Activated T-cell treated with anti-CD3 and anti-CD28 coated beads for 24 hours (primary cell): ENCODE measurements around the gene CCDC59.
A peak's percentile ranks its signal among the peaks of the same experiment; 100 is the strongest.
"Not testable (repeated sequence)": the region's sequence is repeated elsewhere in the genome, so short reads cannot be mapped to it uniquely, and the experiment has no call there.

Source experiments
- DNase-seq: peaks from one replicate; pipeline ENCODE4 v3.0.0-alpha.2; 2020; ENCODE audit warnings: low read depth

The CCDC59 gene

DNA sequence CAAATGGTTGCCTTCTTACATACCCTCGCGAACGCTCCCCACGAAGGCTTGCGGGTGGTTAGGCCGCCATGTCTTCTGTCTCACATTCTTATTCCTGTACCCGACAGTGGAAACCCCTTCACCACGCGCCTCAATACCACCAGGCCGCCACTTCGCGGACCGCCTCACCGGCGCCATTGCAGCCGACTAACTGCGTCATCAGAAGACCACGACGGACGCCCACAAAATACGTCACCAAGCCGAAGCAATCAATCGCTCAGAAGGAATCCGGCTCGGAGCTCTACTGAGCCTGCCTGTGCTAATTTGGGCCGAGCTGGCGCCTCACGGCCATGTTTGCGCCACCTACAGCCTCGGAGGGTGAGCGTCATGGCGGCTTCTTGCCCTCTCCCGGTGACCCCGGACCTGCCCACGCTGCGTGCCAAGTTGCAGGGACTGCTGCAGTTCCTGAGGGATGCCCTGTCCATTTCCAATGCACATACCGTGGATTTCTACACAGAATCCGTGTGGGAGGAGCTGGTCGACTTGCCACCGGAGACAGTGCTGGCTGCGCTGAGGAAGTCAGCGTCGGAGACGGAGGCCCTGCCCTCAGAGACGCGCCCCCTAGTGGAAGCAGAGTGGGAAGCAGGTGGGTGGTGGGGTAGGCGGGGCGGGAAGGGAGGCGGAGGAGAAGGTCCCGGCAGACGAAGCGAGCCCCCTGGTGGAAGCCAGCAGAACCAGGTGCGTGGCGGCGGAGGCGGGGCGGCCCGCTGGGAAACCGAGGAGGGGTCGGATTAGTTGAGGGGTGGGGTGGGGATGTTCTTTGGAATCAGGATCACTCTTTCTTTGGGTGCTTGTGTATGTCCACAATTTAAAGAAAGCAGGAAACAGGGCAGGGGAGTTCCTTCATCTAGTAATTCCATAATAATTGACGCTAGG is at the start of gene CCDC59, which contains the start of gene METTL25:
Gene CCDC59, minus strand, starts transcription at position 188 of the 915 bp plus-strand sequence. Its CDS starts 11 bp downstream, at position 177.
Gene METTL25, plus strand, starts transcription at position 330 of the 915 bp plus-strand sequence. Its CDS starts 37 bp downstream, at position 367.
- DNase-seq, result peak; percentile 99

DNA sequence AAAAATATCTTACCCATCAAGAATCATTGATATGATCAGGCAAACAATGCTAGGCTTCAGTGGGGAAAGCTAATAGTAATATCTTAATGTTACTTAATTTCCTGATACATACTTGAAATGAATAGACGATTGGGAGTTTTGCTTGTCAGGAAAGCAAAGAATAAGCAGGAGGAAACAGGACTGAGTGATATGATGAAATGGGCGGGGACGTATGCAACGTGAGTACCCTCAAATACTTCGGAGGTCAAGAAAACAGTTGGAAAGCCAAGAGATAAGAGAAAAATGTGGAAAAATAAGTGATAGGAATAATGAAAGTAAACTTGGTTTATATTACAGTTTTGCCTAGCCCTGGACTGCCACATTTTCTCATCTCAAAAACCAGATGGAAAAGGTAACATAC is 49.3 kb upstream of the CCDC59 start:
- DNase-seq, result no peak

- no peak for DNase-seq
Observed at GRCh38 chr12:82406651-82407050, 48.5 kb upstream of the CCDC59 start.

- DNase-seq, result no peak
Observed at GRCh38 chr12:82400819-82401218, 42.6 kb upstream of the CCDC59 start.

GRCh38 chr12:82398879-82399278 is 40.7 kb upstream of the CCDC59 start:
- DNase-seq, result no peak

DNA sequence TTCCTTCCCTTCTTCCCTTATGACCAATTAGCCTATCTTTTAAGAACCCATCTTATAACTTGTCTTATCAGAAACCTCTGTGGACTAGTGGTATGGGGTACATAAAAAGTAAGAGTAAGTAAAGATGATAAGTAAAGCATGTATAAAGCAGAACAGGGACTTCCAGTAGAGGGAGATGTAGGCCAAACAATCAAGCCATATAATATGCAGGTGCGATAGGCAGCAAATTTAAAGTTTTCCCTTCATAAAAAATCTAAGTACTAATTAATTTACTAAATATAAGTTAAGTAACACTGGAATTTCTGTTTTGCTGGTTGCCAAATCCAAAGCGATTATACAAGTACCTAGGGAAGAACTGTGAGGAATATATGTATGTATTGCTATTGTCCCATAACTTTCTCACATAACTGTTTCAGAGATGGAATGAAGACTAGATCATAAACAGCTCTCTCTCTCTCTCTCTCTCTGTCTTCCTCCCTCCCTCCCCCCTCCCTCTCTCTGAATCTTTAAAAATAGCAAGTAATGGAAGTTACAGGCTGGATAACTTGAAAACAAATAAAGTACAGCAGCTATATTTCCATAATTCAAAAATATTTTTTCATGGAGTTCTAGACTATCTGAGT is 25.9 kb upstream of the CCDC59 start:
- DNase-seq, result no peak

- no peak for DNase-seq
Observed at GRCh38 chr12:82378997-82379396, 20.8 kb upstream of the CCDC59 start.

- DNase-seq, result no peak
Observed at GRCh38 chr12:82375201-82375600, 17.0 kb upstream of the CCDC59 start.

GRCh38 chr12:82366197-82366596 is 8.0 kb upstream of the CCDC59 start:
- DNase-seq, result no peak

DNA sequence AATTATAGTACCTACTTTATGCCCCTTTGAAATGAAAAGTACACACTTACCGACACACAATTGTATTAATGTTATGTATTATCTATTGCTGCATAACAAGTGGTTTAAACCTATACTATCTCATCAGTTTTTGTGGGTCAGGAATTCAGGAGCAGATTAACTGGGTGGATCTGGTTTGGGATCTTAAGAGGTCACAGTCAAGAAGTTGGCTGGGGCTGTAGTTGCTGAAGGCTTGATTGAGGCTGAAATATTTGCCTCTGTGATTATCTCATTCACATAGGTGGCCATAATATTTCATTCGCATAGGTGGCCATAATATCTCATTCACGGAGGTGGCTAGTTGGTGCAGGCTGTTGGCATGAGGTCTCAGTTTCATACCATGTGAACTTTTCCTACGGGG is 5.8 kb upstream of the CCDC59 start:
- no peak for DNase-seq

DNA sequence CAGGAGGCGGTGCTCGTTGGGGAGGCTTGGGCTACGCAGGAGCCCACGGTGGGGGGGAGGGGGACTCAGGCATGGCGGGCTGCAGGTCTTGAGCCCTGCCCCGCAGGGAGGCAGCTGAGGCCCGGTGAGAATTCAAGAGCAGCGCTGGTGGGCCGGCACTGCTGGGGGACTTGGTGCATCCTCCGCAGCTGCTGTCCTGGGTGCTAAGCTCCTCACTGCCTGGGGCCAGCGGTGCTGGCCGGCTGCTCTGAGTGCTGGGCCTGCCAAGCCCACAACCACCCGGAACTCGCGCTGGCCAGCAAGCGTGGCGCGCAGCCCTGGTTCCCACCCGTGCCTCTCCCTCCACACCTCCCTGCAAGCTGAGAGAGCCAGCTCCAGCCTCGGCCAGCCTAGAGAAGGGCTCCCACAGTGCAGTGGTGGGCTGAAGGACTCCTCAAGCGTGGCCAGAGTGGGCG is 3.3 kb upstream of the CCDC59 start:
- no peak for DNase-seq

DNA sequence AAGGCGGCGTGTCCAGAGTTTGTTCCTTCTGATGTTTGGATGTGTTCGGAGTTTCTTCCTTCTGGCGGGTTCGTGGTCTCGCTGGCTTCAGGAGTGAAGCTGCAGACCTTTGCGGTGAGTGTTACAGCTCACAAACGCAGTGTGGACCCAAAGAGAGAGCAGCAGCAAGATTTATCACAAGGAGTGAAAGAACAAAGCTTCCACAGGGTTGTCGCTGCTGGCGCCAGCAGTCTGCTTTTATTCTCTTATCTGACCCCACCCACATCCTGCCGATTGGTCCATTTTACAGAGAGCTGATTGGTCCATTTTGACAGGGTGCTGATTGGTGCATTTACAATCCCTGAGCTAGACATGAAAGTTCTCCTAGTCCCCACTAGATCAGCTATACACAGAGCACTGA is 2.6 kb upstream of the CCDC59 start:
- DNase-seq, result not testable (repeated sequence)

DNA sequence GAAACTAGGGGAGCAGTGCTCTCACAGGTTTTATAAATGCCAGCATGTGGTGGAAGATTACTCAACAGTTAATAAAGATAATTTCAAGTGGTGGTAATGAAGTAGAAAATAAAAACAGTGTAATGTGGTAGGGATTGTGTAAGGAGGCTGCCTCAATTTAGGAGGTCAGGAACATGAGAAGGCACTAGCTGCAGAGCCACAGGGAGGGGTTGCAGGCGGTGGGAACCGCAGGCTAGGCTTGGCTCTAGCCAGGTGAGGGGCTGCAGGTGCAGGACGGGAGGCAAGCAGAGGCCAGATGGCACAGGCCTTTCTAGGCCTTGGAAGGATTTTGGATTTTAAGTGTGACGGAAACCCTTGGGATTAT is 910 bp upstream of the CCDC59 start:
- no peak for DNase-seq

DNA sequence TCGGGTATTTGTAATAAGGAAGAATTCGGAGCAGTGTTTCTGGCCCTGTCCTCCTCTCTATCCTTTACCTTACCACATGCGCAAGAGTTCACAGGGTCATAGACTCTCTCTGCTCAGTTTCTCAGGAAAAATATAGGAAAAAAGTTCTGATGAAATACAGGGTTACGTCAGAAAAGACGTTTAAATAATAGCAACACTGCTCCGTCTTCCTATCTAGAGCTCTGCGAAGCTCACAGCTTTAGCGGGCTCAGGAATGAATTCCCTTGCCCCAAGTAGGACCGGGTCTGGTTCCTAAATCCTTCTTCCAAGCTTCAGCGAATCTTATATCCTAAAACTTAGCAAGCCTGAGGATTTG is 365 bp downstream of the CCDC59 start:
- no peak for DNase-seq

DNA sequence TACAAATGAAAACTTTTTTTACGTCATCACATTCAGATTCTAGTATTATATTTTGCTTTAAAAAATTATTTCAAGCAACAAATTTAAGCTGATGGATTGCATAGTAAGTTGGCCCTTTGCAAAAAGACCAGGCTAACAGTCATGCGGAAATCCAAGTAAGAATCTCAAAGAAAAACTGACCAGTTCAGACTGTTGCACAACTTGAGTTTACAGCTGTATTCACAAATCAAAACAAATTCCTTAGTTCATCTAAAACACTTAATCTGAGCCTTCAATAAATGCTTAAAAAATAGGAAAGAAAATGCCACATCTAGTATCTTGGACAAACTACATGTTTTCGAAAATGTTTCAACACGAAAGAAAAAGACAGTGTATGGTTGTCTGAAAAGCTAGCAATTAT is 847 bp downstream of the CCDC59 start:
- DNase-seq, result no peak

DNA sequence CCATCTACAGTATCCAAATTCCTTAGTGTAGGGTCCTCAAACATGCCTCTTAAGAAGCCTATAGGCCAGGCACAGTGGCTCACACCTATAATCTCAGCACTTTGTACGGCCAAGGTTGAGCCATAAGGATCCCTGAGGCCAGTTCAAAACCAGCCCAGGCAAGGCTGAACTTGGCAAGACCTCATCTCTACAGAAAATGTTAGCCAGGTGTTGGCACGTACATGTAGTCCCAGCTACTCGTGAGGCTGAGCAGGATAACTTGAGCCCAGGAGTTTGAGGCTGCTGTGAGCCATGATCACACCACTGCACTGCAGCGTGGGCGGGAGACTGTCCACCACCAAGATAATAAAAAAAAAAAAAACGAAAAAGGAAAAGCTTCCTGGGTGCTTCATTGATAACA is 6.8 kb downstream of the CCDC59 start:
- no peak for DNase-seq

DNA sequence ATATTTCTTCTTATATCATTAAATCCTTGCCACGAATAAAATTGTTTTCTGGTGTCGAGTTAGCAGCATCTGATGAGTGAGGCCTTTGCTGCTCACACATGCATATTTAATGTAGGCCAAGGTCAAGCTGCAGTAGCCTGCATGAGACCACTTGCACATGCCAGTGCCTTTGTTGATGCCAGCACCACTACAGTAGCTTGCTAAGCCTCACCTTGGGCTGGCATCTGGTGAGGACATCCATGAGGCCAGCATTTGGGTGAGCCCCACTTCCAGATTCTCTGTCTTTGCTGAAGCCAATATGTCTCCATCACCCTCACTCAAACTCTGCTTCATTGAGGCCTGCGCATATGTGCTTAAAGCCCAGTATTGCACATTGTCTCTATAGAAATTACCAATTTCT is 8.0 kb downstream of the CCDC59 start:
- no peak for DNase-seq

DNA sequence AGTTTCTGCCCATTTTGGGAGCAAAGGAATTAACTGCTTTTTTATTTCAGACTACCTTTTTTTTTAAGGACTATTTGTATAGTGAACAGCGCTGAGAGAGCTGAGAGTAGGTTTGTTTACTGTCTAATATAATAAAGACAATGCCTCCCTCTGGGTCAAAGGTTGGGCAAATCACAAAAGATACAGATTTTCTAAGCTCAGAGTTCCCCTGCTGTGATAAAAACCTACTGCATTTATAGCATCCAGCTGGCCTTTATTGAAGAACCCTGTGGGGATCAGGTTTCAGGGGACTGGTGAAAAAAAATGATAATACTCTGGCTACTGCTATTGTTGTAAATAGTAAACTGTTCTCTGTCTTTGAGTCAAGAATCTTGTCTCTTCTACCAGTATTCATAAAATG is 28.7 kb downstream of the CCDC59 start:
- DNase-seq, result no peak

DNA sequence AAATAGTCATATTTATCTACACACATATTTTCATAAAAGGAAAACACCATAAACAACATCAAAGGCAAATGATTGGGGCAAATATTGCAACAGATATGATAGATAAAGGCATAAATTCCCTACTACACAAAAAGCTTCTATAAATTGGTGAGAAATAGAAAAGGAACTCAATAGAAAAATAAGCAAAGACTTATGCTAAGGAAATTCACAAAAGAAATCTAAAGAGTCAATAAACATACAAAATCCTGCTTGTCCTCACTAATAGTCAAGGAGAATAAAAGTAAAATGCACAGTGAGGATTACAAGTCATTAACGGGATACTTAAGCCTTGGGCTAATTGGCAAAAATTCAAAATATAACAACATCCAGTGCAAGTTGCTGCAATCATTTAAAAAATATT is 30.3 kb downstream of the CCDC59 start:
- DNase-seq, result no peak

- no peak for DNase-seq
Observed at GRCh38 chr12:82326905-82327503, 31.2 kb downstream of the CCDC59 start.

- DNase-seq, result no peak
Observed at GRCh38 chr12:82325540-82326336, 32.4 kb downstream of the CCDC59 start.

GRCh38 chr12:82319276-82319675 is 38.9 kb downstream of the CCDC59 start:
- no peak for DNase-seq
